H1 (cell line): ENCODE results near the gene SNX21. TPM values are rescaled to one million over a fixed set of nuclear protein-coding genes. Genes with fewer than 3 reads are reported as not detected.

ENCODE experiments used
- CTCF ChIA-PET: fragments of 300-600 bp; sonication (Branson Sonifier 250); formaldehyde crosslinking; loops from one replicate; lab custom pipeline; 2021; ENCODE audit not compliant: partially characterized antibody; lab: Charles Lee
- POLR2A ChIA-PET: fragments of 300-600 bp; sonication (Branson Sonifier 250); formaldehyde crosslinking; loops from one replicate; lab custom pipeline; 2021; ENCODE audit warnings: inconsistent platforms; ENCODE audit not compliant: partially characterized antibody; lab: Charles Lee
- DNase-seq, 2 experiments: peaks; one replicate each; pipeline versions ENCODE4 v3.0.0 to v3.0.0-alpha.2; 2010 to 2022; ENCODE audit warnings: low spot score in 2 of 2, low read depth in 1 of 2, mixed read lengths in 1 of 2
- FAIRE-seq: peaks from 2 replicates; lab custom pipeline; 2011; peaks lifted over from hg19 to GRCh38; lab: Jason Lieb, UNC
- H2AFZ ChIP-seq: 2 replicates; pipeline ENCODE4 v1.8.1; 2012; ENCODE audit warnings: low read length, inconsistent platforms
- H2AK5ac ChIP-seq: 2 replicates; pipeline ENCODE4 v1.6.1; 2013; ENCODE audit warnings: low read depth, low read length
- H2BK120ac ChIP-seq: replicated peaks from 2 replicates; pipeline ENCODE3; 2013; ENCODE audit warnings: low read depth, low read length, inconsistent platforms
- H2BK12ac ChIP-seq: 2 replicates; pipeline ENCODE4 v1.6.1; 2013; ENCODE audit warnings: low read depth, low read length
- H2BK15ac ChIP-seq: 2 replicates; pipeline ENCODE4 v1.6.1; 2013; ENCODE audit warnings: low read length
- H2BK20ac ChIP-seq: 2 replicates; pipeline ENCODE4 v1.6.1; 2013; ENCODE audit warnings: low read length
- H2BK5ac ChIP-seq: 2 replicates; pipeline ENCODE4 v1.6.1; 2013; ENCODE audit warnings: low read depth, low read length
- H3K14ac ChIP-seq: 2 replicates; pipeline ENCODE4 v1.6.1; 2013; ENCODE audit warnings: inconsistent platforms; ENCODE audit not compliant: insufficient read length
- H3K18ac ChIP-seq: 2 replicates; pipeline ENCODE4 v1.6.1; 2013; ENCODE audit warnings: low read length; ENCODE audit errors: extremely low read depth
- H3K23ac ChIP-seq: 2 replicates; pipeline ENCODE4 v1.6.1; 2013; ENCODE audit warnings: inconsistent platforms; ENCODE audit not compliant: insufficient read length
- H3K23me2 ChIP-seq: 2 replicates; pipeline ENCODE4 v1.6.1; 2013; ENCODE audit warnings: low read depth, low read length
- H3K27ac ChIP-seq: 2 replicates; pipeline ENCODE4 v1.6.1; 2011; ENCODE audit warnings: low read depth, low read length, inconsistent platforms
- H3K27me3 ChIP-seq, 4 experiments: replicated peaks in 1 of 4; 1 replicate in 1 of 4; 2 replicates in 3 of 4; pipeline versions ENCODE4 v1.6.1 to v1.8.1; 2011 to 2013; ENCODE audit warnings: low read length in 3 of 4, mild to moderate bottlenecking in 3 of 4, inconsistent platforms in 2 of 4, mixed read lengths in 2 of 4, moderate library complexity in 1 of 4; ENCODE audit not compliant: control insufficient read depth in 3 of 4, insufficient read depth in 3 of 4; ENCODE audit errors: extremely low read depth in 1 of 4
- H3K36me3 ChIP-seq, 4 experiments: 2 replicates each; pipeline versions ENCODE4 v1.6.1 to v1.8.1; 2011 to 2013; ENCODE audit warnings: mild to moderate bottlenecking in 4 of 4, low read length in 3 of 4, moderate library complexity in 2 of 4, control low read depth in 1 of 4, inconsistent platforms in 1 of 4; ENCODE audit not compliant: insufficient read depth in 4 of 4, control insufficient read depth in 2 of 4
- H3K4ac ChIP-seq: replicated peaks from 2 replicates; pipeline ENCODE3; 2013; ENCODE audit warnings: low read length, low read depth, mixed read lengths, inconsistent platforms; ENCODE audit not compliant: insufficient read length
- H3K4me1 ChIP-seq, 4 experiments: replicated peaks in 1 of 4; 1 replicate in 1 of 4; 2 replicates in 3 of 4; pipeline versions ENCODE4 v1.6.1 to v1.8.1; 2011 to 2013; ENCODE audit warnings: low read length in 3 of 4, inconsistent platforms in 2 of 4, mixed read lengths in 1 of 4; ENCODE audit not compliant: insufficient read depth in 4 of 4, control insufficient read depth in 3 of 4
- H3K4me2 ChIP-seq, 2 experiments: 2 replicates each; pipeline versions ENCODE4 v1.6.1 to v1.8.1; 2011 to 2013; ENCODE audit warnings: low read depth in 2 of 2, low read length in 2 of 2, control low read depth in 1 of 2, inconsistent platforms in 1 of 2, mild to moderate bottlenecking in 1 of 2; ENCODE audit not compliant: insufficient read depth in 1 of 2
- H3K4me3 ChIP-seq, 4 experiments: fragments of 200-600, 300-600 bp in 1 of 4; sonication (generic), shearing (Covaris generic), sonication (Bioruptor Twin) in 1 of 4; 2 replicates each; pipeline versions ENCODE4 v1.5.1 to v1.8.1; 2011 to 2016; ENCODE audit warnings: low read length in 4 of 4, low read depth in 3 of 4, control low read depth in 2 of 4, inconsistent platforms in 2 of 4, mild to moderate bottlenecking in 2 of 4, mixed read lengths in 1 of 4, moderate library complexity in 1 of 4; ENCODE audit not compliant: insufficient read depth in 2 of 4; ENCODE audit errors: extremely low read depth in 1 of 4
- H3K56ac ChIP-seq: replicated peaks from 2 replicates; pipeline ENCODE3; 2013; ENCODE audit warnings: low read depth, mild to moderate bottlenecking, mixed read lengths, low read length, inconsistent platforms; ENCODE audit not compliant: insufficient read length
- H3K79me1 ChIP-seq: 2 replicates; pipeline ENCODE4 v1.6.1; 2013; ENCODE audit warnings: low read depth, low read length, control low read depth
- H3K79me2 ChIP-seq, 2 experiments: 2 replicates each; pipeline versions ENCODE4 v1.6.1 to v1.8.1; 2012 to 2013; ENCODE audit warnings: low read length in 2 of 2, mild to moderate bottlenecking in 2 of 2, inconsistent platforms in 1 of 2; ENCODE audit not compliant: insufficient read depth in 2 of 2, control insufficient read depth in 1 of 2
- H3K9ac ChIP-seq, 4 experiments: replicated peaks in 1 of 4; 1 replicate in 1 of 4; 2 replicates in 3 of 4; pipeline versions ENCODE4 v1.6.1 to v1.8.1; 2011 to 2013; ENCODE audit warnings: low read depth in 3 of 4, low read length in 3 of 4, control low read depth in 2 of 4, mild to moderate bottlenecking in 2 of 4, moderate library complexity in 2 of 4, inconsistent platforms in 1 of 4; ENCODE audit errors: extremely low read depth in 1 of 4
- H3K9me3 ChIP-seq, 2 experiments: 2 replicates each; pipeline versions ENCODE4 v1.6.1 to v1.8.1; 2012 to 2013; ENCODE audit warnings: mild to moderate bottlenecking in 2 of 2, moderate library complexity in 2 of 2, control low read depth in 1 of 2, inconsistent platforms in 1 of 2, low read depth in 1 of 2, low read length in 1 of 2, mixed read lengths in 1 of 2; ENCODE audit not compliant: insufficient read depth in 2 of 2
- H4K20me1 ChIP-seq, 2 experiments: replicated peaks in 1 of 2; 2 replicates each; pipeline versions ENCODE3 to v1.8.1; 2011 to 2013; ENCODE audit warnings: inconsistent platforms in 2 of 2, low read length in 2 of 2, mild to moderate bottlenecking in 1 of 2; ENCODE audit not compliant: insufficient read depth in 2 of 2, control insufficient read depth in 1 of 2
- H4K5ac ChIP-seq: 2 replicates; pipeline ENCODE4 v1.6.1; 2013; ENCODE audit warnings: low read length, low read depth, mixed read lengths, inconsistent platforms; ENCODE audit not compliant: insufficient read length
- H4K8ac ChIP-seq: 2 replicates; pipeline ENCODE4 v1.8.0; 2013; ENCODE audit warnings: mild to moderate bottlenecking, moderate library complexity, low read length, inconsistent platforms; ENCODE audit not compliant: insufficient read depth; ENCODE audit errors: extremely low read depth
- H4K91ac ChIP-seq: replicated peaks from 2 replicates; pipeline ENCODE3; 2013; ENCODE audit warnings: low read length, mixed read lengths, inconsistent platforms; ENCODE audit not compliant: insufficient read length
- CEBPB ChIP-seq: IDR thresholded peaks from 2 replicates; pipeline ENCODE4 v1.6.1; 2012; ENCODE audit warnings: low read depth, low read length
- HDAC6 ChIP-seq: IDR thresholded peaks from one replicate; pipeline ENCODE4 v1.7.1; 2012; ENCODE audit warnings: low read depth, mild to moderate bottlenecking, inconsistent platforms, low read length, moderate library complexity
- WGBS, 2 experiments: shearing (Covaris generic) in 1 of 2; methylation state at CpG; one replicate each; pipeline versions ENCODE4 v1.1.6 to v1.1.7; 2013 to 2015; ENCODE audit warnings: low lambda C conversion rate in 2 of 2, mixed read lengths in 2 of 2, inconsistent platforms in 1 of 2, low coverage in 1 of 2, missing lambda C conversion rate in 1 of 2; ENCODE audit not compliant: insufficient replicate concordance in 2 of 2, insufficient coverage in 1 of 2, insufficient read length in 1 of 2; ENCODE audit errors: extremely low coverage in 1 of 2, missing lambda C conversion rate in 1 of 2; 5-methylcytosine and 5-hydroxymethylcytosine counted together
- polyA plus RNA-seq, 7 experiments: library from polyadenylated mRNA; depleted of rRNA in 3 of 7; stranded (reverse) in 5 of 7; unstranded in 2 of 7; fragments of >200 nt in 5 of 7; fragments of 200-250 nt in 2 of 7; gene quantifications; 1 replicate in 5 of 7; 2 replicates in 1 of 7; 4 replicates in 1 of 7; pipeline versions ENCODE4 v1.2.1 to v1.2.3, GENCODE V29; 2011 to 2013; ENCODE audit warnings: missing spikeins in 2 of 7, mixed read lengths in 2 of 7
- total RNA-seq: library from RNA; stranded (reverse); fragmentation: NEBNext Ultra II Directional; extraction: Animal tissue kit (Norgen Biotek cat#: 25700); gene quantifications from 2 replicates; pipeline ENCODE4 v1.2.1, GENCODE V29; 2021

The SNX21 gene
- total and polyA plus RNA-seq, 2 of the 8 experiments (the other 6 are each of a cell fraction or from before 2014, with no cell fraction given) = 15.8 to 16.8 TPM

DNA sequence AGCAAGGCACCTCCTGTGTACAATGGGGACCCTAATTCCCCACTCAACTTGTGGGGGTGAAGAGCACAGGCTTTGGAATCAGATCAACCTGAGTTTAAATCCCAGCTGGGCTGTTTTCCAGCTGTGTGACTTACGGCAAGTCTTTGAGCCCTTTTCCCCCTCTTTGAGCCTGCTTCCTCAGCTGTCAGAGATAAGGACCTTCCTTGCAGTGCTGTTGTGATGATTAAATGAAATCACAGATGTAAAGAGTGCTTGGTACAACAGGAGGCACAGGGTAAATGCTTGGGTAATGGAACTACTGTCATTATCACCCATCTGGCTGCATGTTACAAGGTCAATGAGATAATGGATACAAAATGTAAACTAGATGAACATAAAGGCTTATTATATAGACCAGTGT lies 3.2 kb downstream of the SNX21 start:
- H3K9me3 ChIP-seq = no peaks in the 10 kb centered on the region
- no peak overlapping the region for H4K91ac ChIP-seq
- H2AFZ ChIP-seq = no peak overlapping the region
- H3K23ac ChIP-seq = no peak overlapping the region
- WGBS, 2 experiments = 100% methylated on average over 1 of the region's 1 CpG; no CpG with 5 or more reads in 1 of the 2 experiments
- no peak overlapping the region for H3K14ac ChIP-seq
- no peak overlapping the region for H2BK120ac ChIP-seq
- H2BK15ac ChIP-seq = no peak overlapping the region
- no peak for DNase-seq
- H4K5ac ChIP-seq = no peak overlapping the region
- no peak overlapping the region for H2BK5ac ChIP-seq
- H3K4me2 ChIP-seq = no peak overlapping the region
- no peak overlapping the region for H3K4ac ChIP-seq
- H2AK5ac ChIP-seq = no peak overlapping the region
- no peaks in the 10 kb centered on the region for H3K27me3 ChIP-seq
- H3K56ac ChIP-seq = no peak overlapping the region
- peaks cover 0 to 17% (median 8%) of the 10 kb centered on the region in 4 experiments; a peak in 6 of 7 replicates for H3K4me1 ChIP-seq
- peaks cover 8% of the 10 kb centered on the region; the same call in 1 of the 2 replicates for H3K23me2 ChIP-seq
- FAIRE-seq = no peak
- H3K36me3 ChIP-seq = peaks cover 0 to 12% (median 4%) of the 10 kb centered on the region in 4 experiments; a peak in 4 of 8 replicates
- ChIA-PET CTCF (interaction anchor here (0.7 to 1.9 kb wide), 4 partner anchors 8 to 74 kb away, joined by 3 to 4 read pairs (median 3); no protein-coding TSS in a partner anchor), POLR2A (interaction anchor here (1.0 to 13.8 kb wide), 5 partner anchors 8 to 23 kb away, joined by 4 to 178 read pairs (median 36); partner anchors contain the start of genes ACOT8, UBE2C and ZSWIM3)
- H3K79me1 ChIP-seq = peaks cover 9% of the 10 kb centered on the region
- H3K27ac ChIP-seq = no peak overlapping the region
- no peak overlapping the region for H2BK20ac ChIP-seq
- H3K9ac ChIP-seq = no peak overlapping the region; a peak in 1 of 7 replicates
- H3K18ac ChIP-seq = no peak overlapping the region
- H3K79me2 ChIP-seq = peaks cover 0 to 11% of the 10 kb centered on the region in 2 experiments; a peak in 1 of 4 replicates
- H2BK12ac ChIP-seq = no peak overlapping the region
- no peak overlapping the region for H4K8ac ChIP-seq
- no peak overlapping the region for H3K4me3 ChIP-seq
- H4K20me1 ChIP-seq = peaks cover 0 to 4% of the 10 kb centered on the region in 2 experiments
- no peak for TF ChIP-seq HDAC6
- TF ChIP-seq CEBPB = no peak
- TF ChIP-seq, all 59 proteins: peak for 0
